AG09319 (cell line): ENCODE data around the gene TMTC1.
A peak's percentile ranks its signal among the peaks of the same experiment; 100 is the strongest.

Experiments used
- DNase-seq: peaks from one replicate; pipeline ENCODE4 v3.0.0-alpha.2; 2010; ENCODE audit warnings: low read depth; ENCODE audit errors: extremely low read depth
- TF ChIP-seq, protein P1 (sequence below): IDR thresholded peaks from 2 replicates; pipeline ENCODE4 v1.5.1; 2011; ENCODE audit warnings: low read depth, mild to moderate bottlenecking, inconsistent platforms, low read length, moderate library complexity

TMTC1 gene

DNA sequence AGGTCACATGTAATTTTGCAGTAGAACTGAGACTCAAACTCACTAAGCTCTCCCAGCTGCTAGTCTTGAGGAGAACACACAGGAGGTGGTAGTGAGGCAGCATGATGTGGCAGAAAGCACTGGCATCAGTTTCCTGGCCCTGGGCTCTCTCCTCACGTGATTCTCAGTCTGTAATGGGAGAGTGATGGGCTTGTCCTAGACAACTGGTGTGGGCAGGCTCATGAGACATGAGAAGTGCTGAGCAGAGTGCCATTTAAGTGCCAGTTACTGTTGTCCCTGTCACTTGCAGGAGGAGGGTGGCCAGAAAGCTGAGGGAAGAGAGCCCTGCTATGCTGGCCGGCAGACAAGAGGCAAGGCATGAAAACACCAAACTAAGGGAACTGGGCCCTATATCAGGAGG is 237.7 kb downstream of the TMTC1 start:
- no peak for DNase-seq
- TF ChIP-seq, protein P1, sequence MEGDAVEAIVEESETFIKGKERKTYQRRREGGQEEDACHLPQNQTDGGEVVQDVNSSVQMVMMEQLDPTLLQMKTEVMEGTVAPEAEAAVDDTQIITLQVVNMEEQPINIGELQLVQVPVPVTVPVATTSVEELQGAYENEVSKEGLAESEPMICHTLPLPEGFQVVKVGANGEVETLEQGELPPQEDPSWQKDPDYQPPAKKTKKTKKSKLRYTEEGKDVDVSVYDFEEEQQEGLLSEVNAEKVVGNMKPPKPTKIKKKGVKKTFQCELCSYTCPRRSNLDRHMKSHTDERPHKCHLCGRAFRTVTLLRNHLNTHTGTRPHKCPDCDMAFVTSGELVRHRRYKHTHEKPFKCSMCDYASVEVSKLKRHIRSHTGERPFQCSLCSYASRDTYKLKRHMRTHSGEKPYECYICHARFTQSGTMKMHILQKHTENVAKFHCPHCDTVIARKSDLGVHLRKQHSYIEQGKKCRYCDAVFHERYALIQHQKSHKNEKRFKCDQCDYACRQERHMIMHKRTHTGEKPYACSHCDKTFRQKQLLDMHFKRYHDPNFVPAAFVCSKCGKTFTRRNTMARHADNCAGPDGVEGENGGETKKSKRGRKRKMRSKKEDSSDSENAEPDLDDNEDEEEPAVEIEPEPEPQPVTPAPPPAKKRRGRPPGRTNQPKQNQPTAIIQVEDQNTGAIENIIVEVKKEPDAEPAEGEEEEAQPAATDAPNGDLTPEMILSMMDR = no peak; the same call in 1 of the 2 replicates

DNA sequence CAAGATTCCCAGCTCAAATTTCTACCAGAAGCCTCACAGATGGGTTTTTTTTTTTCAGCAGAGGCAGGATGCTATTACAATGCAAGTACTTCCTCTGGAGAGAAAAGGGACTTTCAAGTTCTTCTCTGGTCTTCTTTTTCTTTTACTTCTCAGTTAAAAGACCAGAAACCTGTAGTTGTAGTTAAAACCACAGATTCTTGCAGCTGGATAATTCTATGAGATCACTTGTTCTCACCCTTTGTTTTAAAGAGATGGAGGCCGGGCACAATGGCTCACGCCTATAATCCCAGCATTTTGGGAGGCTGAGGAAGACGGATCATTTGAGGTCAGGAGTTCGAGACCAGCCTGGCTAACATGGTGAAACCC is 238.7 kb downstream of the TMTC1 start:
- no peak for DNase-seq
- TF ChIP-seq, protein P1 = no peak

DNA sequence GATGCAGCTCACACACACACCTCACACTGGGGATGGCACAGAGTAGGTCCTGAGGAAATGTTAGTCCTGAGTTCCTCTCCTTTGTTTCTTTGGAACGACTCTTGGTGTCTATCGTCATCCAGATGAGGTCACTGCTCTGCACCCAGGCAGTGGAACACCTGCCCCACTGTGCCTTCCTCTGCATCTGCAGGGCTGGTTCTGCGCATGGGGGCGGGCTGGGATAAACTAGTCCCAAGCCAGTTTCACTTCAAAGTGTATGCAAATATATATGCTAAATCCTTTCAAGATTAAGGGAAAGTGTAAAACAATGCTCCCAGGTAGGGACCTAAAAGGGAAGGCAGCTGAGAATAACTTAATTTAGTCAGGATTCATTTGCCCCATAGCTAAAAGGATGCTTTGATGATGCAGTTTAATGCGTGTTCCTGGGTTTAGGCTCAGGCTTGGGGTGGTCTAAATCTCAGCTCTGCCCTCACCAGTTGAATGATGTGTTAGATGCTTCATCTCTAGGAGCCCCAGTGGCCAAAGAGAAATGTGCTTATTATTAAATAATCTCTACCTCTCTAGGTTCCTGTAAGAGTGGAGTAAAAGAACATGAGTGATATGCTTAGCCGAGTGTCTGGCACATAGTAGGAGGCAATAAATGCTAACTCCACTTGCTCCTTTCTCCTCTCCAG is 239.2 kb downstream of the TMTC1 start:
- no peak for DNase-seq
- TF ChIP-seq, protein P1 = no peak

DNA sequence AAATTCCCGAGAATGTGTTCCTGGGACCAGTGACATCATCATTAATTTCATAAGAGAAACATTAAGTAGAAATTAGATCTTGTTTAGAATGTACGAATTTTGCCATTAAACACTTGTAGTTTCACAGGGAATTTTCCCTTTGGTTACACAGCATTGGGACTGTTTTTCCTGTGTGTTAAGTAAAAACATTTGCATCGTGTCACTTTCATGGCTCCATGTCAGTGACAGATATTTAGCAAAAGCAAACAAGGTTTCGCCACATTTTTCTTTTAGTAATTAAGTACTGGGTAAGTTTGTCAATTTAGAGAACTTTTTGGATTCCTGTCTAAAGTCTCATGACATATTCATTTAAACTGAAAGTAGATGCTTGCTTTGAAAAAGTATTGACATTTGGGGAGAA is 240.7 kb downstream of the TMTC1 start:
- TF ChIP-seq, protein P1 = no peak
- peak; percentile 32 for DNase-seq

DNA sequence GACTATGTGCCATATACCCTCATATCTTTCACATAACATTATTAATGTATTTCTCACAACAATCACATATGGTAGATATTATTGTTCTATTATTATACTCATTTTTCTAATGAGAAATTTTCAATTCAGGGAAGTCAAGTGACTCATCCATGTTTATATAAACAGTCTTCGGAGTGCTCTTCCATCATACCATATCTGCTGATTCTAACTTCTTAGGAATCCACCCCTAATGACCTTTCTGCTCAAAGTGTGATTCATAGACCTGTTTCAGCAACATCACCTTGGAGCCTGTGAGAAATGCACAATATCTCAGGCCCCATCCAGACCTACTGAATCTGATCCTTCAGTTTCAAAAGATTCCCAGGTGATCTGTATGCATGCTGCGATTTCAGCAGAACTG is 246.4 kb downstream of the TMTC1 start:
- TF ChIP-seq, protein P1 = no peak
- peak; percentile 36 for DNase-seq

DNA sequence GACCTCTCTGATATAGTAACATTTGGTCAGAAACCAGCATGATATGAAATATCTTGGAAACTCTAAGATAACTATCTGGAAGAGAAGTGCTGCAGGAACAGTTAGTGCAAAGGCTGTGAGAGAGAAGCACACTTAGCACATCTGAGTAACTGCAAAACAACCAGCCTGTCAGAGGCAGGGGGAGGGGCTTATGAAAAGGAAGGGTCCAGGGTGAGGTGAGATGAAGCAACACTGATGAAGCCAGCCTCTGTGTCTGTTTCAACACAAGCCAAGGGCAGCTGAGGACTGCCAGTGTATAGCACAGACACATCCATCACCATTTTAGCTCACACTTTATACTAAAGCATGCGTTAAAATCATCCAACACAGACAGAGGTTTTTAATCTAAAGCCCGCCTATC is 248.8 kb downstream of the TMTC1 start:
- no peak for DNase-seq
- TF ChIP-seq, protein P1 = no peak

DNA sequence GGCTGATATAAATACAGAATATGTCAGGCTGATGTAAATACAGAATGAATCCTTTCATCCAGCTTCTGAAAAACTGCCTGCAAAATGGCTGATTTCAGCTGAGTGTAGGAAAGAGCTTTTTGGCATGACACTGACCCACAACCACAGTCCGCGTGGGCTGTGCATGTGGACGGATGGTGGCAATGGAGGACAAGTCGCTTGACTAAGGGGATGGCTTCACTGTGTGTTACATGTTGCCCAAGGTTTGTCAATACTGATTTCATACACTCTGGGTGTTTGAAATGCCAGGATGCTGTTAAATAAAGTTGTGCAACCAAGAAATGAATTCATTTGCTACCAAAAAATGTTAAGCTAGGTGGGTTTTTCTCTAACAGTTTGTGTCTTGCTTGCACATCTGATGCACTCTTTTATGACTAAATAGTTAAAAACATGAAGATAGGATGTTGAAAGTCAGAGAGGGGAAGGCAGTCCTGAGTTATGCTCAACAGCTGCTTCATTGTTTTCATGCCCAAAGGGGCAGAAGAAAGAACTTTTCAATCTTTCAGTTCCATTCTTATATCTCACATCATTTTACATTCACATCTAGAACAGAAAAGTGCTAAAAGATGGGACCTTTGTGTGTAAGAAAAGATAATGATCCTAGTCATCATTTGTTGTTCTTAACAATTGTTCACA is 249.8 kb downstream of the TMTC1 start:
- TF ChIP-seq, protein P1 = no peak
- DNase-seq = no peak
